Esophagus muscularis mucosa (tissue), 4 donors: ENCODE measurements around the gene ATP10A.

ENCODE experiments used
- CTCF ChIP-seq, 3 experiments: fragments of 200-600 bp in 2 of 3; fragments of 450-650 bp in 1 of 3; sonication (generic) in 2 of 3; IDR thresholded peaks; one replicate each; pipeline ENCODE4 v1.5.1; 2017 to 2019; ENCODE audit warnings: antibody characterized with exemption in 3 of 3, mild to moderate bottlenecking in 2 of 3, moderate library complexity in 1 of 3
- EP300 ChIP-seq: sonication (generic); formaldehyde crosslinking; IDR thresholded peaks from one replicate; pipeline ENCODE4 v1.6.1; 2017; ENCODE audit warnings: antibody characterized with exemption
- POLR2A ChIP-seq: fragments of 450-650 bp; IDR thresholded peaks from one replicate; pipeline ENCODE4 v1.6.1; 2017; ENCODE audit warnings: antibody characterized with exemption, moderate library complexity, mild to moderate bottlenecking, low read depth

- TF ChIP-seq CTCF (IDR thresholded peaks at IDR 0.05) (no peak), EP300 (no peak), POLR2A (no peak)
Measured at GRCh38 chr15:25732191-25732590, 130.9 kb downstream of the ATP10A start.
